Upper lobe of left lung (tissue), 6 donors: ENCODE measurements around the gene TREH. TPM values are rescaled to one million over a fixed set of nuclear protein-coding genes. Genes with fewer than 3 reads are reported as not detected.

ENCODE experiments used
- ATAC-seq, 2 donors: fragments of 200-7000 bp; cut with Tn5 transposase; one replicate each; pipeline ENCODE4 v1.9.1; 2022; ENCODE audit warnings: mild to moderate bottlenecking in 2 of 2, moderate library complexity in 2 of 2; ENCODE audit not compliant: low FRiP score in 2 of 2
- DNase-seq, 2 donors: peaks; one replicate each; pipeline ENCODE4 v3.0.0-alpha.2; 2019 to 2020
- H3K27ac ChIP-seq, 4 donors: fragments of 200-600 bp; sonication (generic); one replicate each; pipeline ENCODE4 v1.5.1; 2016 to 2019
- H3K27me3 ChIP-seq, 4 donors: fragments of 200-600 bp; sonication (generic); one replicate each; pipeline ENCODE4 v1.5.1; 2017 to 2019
- H3K36me3 ChIP-seq, 4 donors: fragments of 200-600 bp; sonication (generic); one replicate each; pipeline ENCODE4 v1.5.1; 2016 to 2019
- H3K4me1 ChIP-seq, 4 donors: fragments of 200-600 bp; sonication (generic); one replicate each; pipeline ENCODE4 v1.5.1; 2018 to 2019
- H3K4me3 ChIP-seq, 4 donors: fragments of 200-600 bp; sonication (generic); one replicate each; pipeline ENCODE4 v1.5.1; 2017 to 2019; ENCODE audit warnings: mild to moderate bottlenecking in 2 of 4, moderate library complexity in 1 of 4
- H3K9me3 ChIP-seq, 4 donors: fragments of 200-600 bp; sonication (generic); one replicate each; pipeline ENCODE4 v1.5.1; 2018 to 2019
- EP300 ChIP-seq, 4 donors: sonication (generic); formaldehyde crosslinking; IDR thresholded peaks; one replicate each; pipeline ENCODE4 v1.5.1; 2017; ENCODE audit warnings: antibody characterized with exemption in 4 of 4, control low read depth in 2 of 4
- POLR2A ChIP-seq, 4 donors: fragments of 450-650 bp; IDR thresholded peaks; one replicate each; pipeline ENCODE4 v1.5.1; 2016 to 2017; ENCODE audit warnings: antibody characterized with exemption in 4 of 4, mild to moderate bottlenecking in 2 of 4
- POLR2AphosphoS5 ChIP-seq, 2 donors: sonication (generic); formaldehyde crosslinking; IDR thresholded peaks; one replicate each; pipeline ENCODE4 v1.5.1; 2017; ENCODE audit warnings: antibody characterized with exemption in 2 of 2
- WGBS, 2 donors: methylation state at CpG; one replicate each; pipeline ENCODE4 v1.1.5; 2017 to 2018; 5-methylcytosine and 5-hydroxymethylcytosine counted together
- small RNA-seq, 4 donors: library from RNA; depleted of rRNA; stranded (forward); fragments of <200 nt; gene quantifications; one replicate each; pipeline ENCODE3, GENCODE V24; 2016
- total RNA-seq, 6 donors: library from RNA; depleted of rRNA in 4 of 6; stranded (reverse); fragments of >200 nt in 4 of 6; gene quantifications; one replicate each; pipeline versions ENCODE4 v1.1.0 to v1.2.1, GENCODE V29; 2016 to 2021
- TF ChIP-seq, protein P1 (sequence below), 6 experiments: fragments of 450-650 bp in 4 of 6; fragments of 200-600 bp in 2 of 6; sonication (generic) in 2 of 6; IDR thresholded peaks; one replicate each; pipeline ENCODE4 v1.5.1; 2016 to 2019; ENCODE audit warnings: antibody characterized with exemption in 6 of 6
- donor health status: DM: no; HTN: no; CAD: no; lungs with moderate emphysema.
- donor health status: DM: no; HTN: yes; CAD: no; lungs with severe emphysema.

Gene TREH
- total RNA-seq, 6 donors from 2014 or later = 0.17 to 1.0 (median 0.89) TPM; not detected in 3

DNA sequence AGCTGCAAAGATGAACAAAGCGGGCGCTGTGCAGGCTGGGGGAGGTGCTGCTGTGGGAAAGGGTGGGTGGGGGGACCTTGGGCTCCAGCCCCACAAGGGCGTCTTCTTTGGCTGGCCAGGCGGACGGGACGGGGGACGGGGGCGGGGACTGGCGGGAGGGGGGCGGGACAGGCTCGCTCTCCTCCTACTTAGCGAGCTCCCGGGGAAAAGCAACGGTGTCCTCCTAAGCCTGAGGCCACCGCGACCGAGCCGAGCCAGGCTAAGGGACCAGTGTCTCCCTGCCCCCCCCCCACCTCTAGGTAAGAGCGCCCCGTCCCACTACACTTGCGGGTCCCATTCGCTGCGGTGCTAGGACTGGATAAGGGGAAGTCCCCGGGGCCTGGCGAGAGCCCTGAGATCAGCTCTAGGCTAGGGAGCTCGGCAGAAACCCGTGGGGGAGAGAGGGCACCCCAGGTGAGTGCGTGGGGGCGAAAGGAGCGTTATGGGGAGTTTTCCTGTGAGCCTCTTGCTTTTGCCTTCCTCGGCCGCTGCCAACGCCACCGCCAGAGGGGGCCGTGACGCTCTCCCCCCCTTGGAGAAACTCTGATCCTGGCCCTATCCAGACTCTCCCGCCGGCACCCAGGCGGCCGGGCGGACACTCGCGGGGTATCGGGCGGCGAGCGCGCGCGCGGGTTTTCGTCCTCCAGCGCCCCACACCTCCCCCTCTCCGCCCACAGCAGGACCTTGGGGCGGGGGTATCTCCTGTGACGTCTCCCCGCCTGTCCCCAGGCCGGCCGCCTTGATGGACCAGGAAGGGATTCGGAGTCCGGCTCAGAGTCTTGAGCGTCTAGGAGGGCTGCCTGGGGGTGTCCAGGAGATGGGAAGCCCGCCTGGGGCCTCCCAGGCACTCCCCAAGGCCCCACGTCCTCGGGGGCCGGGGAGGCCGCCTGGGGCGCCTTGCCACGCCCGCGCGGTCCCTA, 71.8 kb downstream of the TREH start, which contains the start of gene PHLDB1:
Gene PHLDB1, plus strand, starts transcription at position 215 of the 959 bp plus-strand sequence. CDS start 6,222 bp downstream, outside the sequence.
- TF ChIP-seq, protein P1, sequence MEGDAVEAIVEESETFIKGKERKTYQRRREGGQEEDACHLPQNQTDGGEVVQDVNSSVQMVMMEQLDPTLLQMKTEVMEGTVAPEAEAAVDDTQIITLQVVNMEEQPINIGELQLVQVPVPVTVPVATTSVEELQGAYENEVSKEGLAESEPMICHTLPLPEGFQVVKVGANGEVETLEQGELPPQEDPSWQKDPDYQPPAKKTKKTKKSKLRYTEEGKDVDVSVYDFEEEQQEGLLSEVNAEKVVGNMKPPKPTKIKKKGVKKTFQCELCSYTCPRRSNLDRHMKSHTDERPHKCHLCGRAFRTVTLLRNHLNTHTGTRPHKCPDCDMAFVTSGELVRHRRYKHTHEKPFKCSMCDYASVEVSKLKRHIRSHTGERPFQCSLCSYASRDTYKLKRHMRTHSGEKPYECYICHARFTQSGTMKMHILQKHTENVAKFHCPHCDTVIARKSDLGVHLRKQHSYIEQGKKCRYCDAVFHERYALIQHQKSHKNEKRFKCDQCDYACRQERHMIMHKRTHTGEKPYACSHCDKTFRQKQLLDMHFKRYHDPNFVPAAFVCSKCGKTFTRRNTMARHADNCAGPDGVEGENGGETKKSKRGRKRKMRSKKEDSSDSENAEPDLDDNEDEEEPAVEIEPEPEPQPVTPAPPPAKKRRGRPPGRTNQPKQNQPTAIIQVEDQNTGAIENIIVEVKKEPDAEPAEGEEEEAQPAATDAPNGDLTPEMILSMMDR (IDR thresholded peaks at IDR 0.05) = peak in 5 of 6 experiments; percentile 41 to 63 (median 58)
- TF ChIP-seq EP300 (IDR thresholded peaks at IDR 0.05) (no peak), POLR2A (IDR thresholded peaks at IDR 0.05) (peak in 2 of 4 donors; percentile 37 to 43), POLR2AphosphoS5 (IDR thresholded peaks at IDR 0.05) (peak in 1 of 2 donors; percentile 63)
- H3K4me3 ChIP-seq = peak within 1 kb of the TSS; percentile 48 to 80 (median 70)
- H3K27ac ChIP-seq = peak within 1 kb of the TSS; percentile 90 to 96 (median 94)
- H3K4me1 ChIP-seq = peaks cover 44 to 67% (median 55%) of the 10 kb centered on the region in 4 donors
- peak; percentile 50 to 93 for DNase-seq
- H3K27me3 ChIP-seq = peaks cover 0 to 10% (median 3%) of the 10 kb centered on the region in 4 donors
- 0% methylated on average over 1 to 45 of the region's 72 CpGs for WGBS, 2 donors
- no peaks in the 10 kb centered on the region for H3K9me3 ChIP-seq
- peak; percentile 48 to 68 for ATAC-seq
- peaks cover 0 to 5% (median 0%) of the 10 kb centered on the region in 4 donors for H3K36me3 ChIP-seq

Small RNAs within 50 kb of the gene (small RNA-seq; reads per million reads assigned to genes)
- gene RNU6-376P = 0 reads per million in 4 donors

Other genes starting within 250 kb of the TREH start
- gene KMT2A, start 243.2 kb downstream of the TREH start, total RNA-seq = 10 to 100 TPM; 42.0 to 97.1 (median 58.4) TPM
- gene TTC36, start 152.2 kb downstream of the TREH start, total RNA-seq = 1 to 10 TPM in 3 of 6 donors, under 1 TPM in 1, not detected in 2; 0.34 to 9.4 (median 1.5) TPM
- gene TMEM25, start 148.5 kb downstream of the TREH start, total RNA-seq = 10 to 100 TPM; 20.0 to 58.7 (median 28.0) TPM
- gene IFT46, start 113.7 kb downstream of the TREH start, total RNA-seq = 10 to 100 TPM in 5 of 6 donors, 1 to 10 TPM in 1; 7.5 to 38.3 (median 21.5) TPM
- gene ARCN1, start 107.2 kb downstream of the TREH start, total RNA-seq = 100 to 1,000 TPM in 3 of 6 donors, 10 to 100 TPM in 3; 29.3 to 121 (median 94.6) TPM
- gene PHLDB1, start 72.0 kb downstream of the TREH start, total RNA-seq = 100 to 1,000 TPM in 3 of 6 donors, 10 to 100 TPM in 3; 45.5 to 188 (median 100) TPM
- gene DDX6, start 111.5 kb upstream of the TREH start, total RNA-seq = 100 to 1,000 TPM in 2 of 6 donors, 10 to 100 TPM in 4; 39.8 to 107 (median 76.7) TPM
- gene CXCR5, start 204.2 kb upstream of the TREH start, total RNA-seq = under 1 TPM in 4 of 6 donors, not detected in 2; under 0.01 to 0.17 (median 0.16) TPM
- 10 to 100 TPM; 28.7 to 70.2 (median 66.4) TPM for gene BCL9L, start 246.3 kb upstream of the TREH start, total RNA-seq